Measurements from ENCODE around the gene MYL4. TPM values are rescaled to one million over a fixed set of nuclear protein-coding genes. Genes with fewer than 3 reads are reported as not detected.
A peak's percentile ranks its signal among the peaks of the same experiment; 100 is the strongest.

The MYL4 gene
- total RNA-seq, 2 donors from 2014 or later = not detected

- TF ChIP-seq CTCF (IDR thresholded peaks at IDR 0.05) = no peak
- no peak overlapping the region for H3K4me3 ChIP-seq
- DNase-seq (ENCODE audit: low spot score) (no peak), ATAC-seq (ENCODE audit: insufficient number of reproducible peaks, low FRiP score, low read depth) (no peak)
- H3K27ac ChIP-seq = peak overlapping the region; percentile 96 to 97
- H3K27me3 ChIP-seq (replicated peaks; ENCODE audit: insufficient read depth) = no peaks in the 10 kb centered on the region
- H3K4me1 ChIP-seq (ENCODE audit: control insufficient read depth in 1 of 2, low read depth in 2 of 2) = peaks cover 46 to 79% of the 10 kb centered on the region in 2 donors
- no peaks in the 10 kb centered on the region for H3K36me3 ChIP-seq
- no peaks in the 10 kb centered on the region for H3K9me3 ChIP-seq
These were observed 64.1 kb downstream of the MYL4 start for GRCh38 chr17:47273245-47273644.

Other genes with a start within 250 kb of the MYL4 start
- not detected for gene RPRML, start 230.1 kb upstream of the MYL4 start, total RNA-seq
- gene CDC27, start 20.1 kb upstream of the MYL4 start, total RNA-seq = 10 to 100 TPM; 66.0 to 69.2 TPM
- gene ITGB3, start 44.5 kb downstream of the MYL4 start, total RNA-seq = 100 to 1,000 TPM in 1 of 2 donors, 10 to 100 TPM in 1; 68.1 to 197 TPM
- 10 to 100 TPM in 1 of 2 donors, 1 to 10 TPM in 1; 8.1 to 16.7 TPM for gene EFCAB13, start 114.6 kb downstream of the MYL4 start, total RNA-seq

Measured in thoracic aorta (tissue), 2 donors.